ENCODE measurements around the gene CACNA1B. TPM values are rescaled to one million over a fixed set of nuclear protein-coding genes. Genes with fewer than 3 reads are reported as not detected.

CACNA1B gene
- total and polyA plus RNA-seq, 11 donors = 0.03 to 0.25 (median 0.13) TPM

- intact Hi-C loops (cut with DNase I) = no loop called here
- Histone ChIP-seq H3K9me3 (peaks cover 0 to 4% (median 0%) of the 10 kb centered on the region in 12 donors), H3K4me1 (no peaks in the 10 kb centered on the region), H3K27me3 (peaks cover 0 to 8% (median 0%) of the 10 kb centered on the region in 9 donors), H3K27ac (no peak overlapping the region), H3K36me3 (no peaks in the 10 kb centered on the region), H3K4me3 (no peak overlapping the region)
- TF ChIP-seq CTCF (IDR thresholded peaks at IDR 0.05) (no peak), POLR2A (IDR thresholded peaks at IDR 0.05) (no peak)
- 77 to 94% (median 84%) methylated on average over 10 to 12 of the region's 12 CpGs for WGBS, 4 donors
- ATAC-seq (peak in 3 of 4 donors; percentile 20 to 56 (median 43)), DNase-seq (peak in 1 of 5 donors; percentile 24)
Observed at GRCh38 chr9:137951597-137952490, 74.3 kb downstream of the CACNA1B start.

DNA sequence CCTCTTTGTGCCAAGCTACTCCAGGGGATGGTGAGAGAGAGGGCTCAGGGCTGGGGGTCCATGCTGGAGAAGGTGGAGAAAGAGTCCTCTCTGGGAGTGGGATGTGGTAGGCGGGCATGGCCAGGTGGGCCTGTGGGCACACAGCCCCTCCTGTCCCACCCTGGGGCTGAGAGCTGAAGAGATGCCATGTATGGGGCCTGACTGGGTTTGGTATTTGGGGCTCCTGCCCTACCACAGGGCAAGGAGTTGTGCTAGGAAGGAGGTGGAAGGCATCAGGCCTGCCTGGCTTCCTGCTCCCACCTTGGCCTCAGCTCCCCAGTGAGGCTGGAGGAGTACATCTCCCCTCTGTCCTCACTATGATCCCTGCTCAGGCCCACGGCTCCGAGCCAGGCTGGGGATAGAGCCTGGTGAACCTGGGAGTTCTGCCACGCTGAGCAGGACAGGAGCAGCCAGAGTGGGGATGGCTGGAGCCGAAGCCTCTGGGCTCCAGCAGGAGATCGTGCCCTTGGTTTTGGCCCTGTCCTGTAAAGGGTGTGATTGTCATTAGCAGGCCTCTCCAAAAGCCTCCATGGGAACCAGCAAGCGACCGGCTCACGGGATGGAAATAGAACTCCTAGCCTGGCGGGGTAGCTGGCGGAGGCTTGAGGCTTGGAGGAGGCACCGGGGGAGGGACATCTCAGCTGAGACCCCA lies 75.5 kb downstream of the CACNA1B start:
- 62 to 84% (median 75%) methylated on average over 12 of the region's 12 CpGs for WGBS, 4 donors
- peak in 3 of 4 donors; percentile 11 to 63 (median 19) for ATAC-seq

DNA sequence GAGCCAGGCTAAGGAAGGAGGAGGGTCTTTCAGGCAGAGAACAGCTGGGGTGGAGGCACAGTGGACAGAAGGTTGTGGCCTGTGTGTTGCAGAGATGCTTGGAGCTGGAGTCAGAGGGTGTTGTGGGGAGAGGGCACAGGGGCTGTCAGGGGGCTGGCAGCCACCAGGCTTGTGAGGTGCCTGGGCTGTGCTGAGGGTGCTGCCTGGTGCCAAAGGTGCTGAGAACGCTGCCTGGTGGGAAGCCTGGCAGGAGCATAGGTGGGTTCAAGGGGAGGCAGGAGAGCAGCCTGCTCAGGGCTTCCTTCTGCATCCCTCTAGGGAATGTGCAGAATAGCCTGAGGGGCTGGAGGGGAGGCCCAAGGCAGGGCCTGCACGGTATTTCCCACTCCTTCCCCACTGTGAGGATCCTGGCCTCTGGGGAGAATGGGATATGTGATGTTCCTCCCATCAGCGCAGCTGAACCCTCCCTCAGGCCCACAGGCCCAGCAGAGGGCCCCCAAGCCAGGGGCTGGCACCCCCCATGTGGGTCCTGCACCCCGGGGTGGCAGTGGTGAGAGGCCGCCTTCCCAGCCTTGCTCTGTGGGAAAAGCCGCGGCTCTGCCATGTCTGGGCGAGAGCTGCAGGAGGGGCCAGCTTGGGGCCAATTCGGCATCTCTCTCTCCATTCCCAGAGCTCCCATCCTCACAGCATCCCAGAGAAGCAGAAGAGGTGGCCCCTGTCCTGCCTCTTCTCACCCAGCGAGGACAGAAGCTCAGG lies 76.3 kb downstream of the CACNA1B start:
- WGBS, 4 donors = 71 to 87% (median 77%) methylated on average over 6 to 10 of the region's 10 CpGs
- Histone ChIP-seq H3K4me1 (no peaks in the 10 kb centered on the region), H3K9me3 (no peaks in the 10 kb centered on the region), H3K27ac (no peak overlapping the region), H3K36me3 (no peaks in the 10 kb centered on the region), H3K27me3 (peaks cover 0 to 8% (median 0%) of the 10 kb centered on the region in 9 donors), H3K4me3 (no peak overlapping the region)
- peak in 1 of 5 donors; percentile 13 for DNase-seq
- TF ChIP-seq CTCF (IDR thresholded peaks at IDR 0.05) = no peak
- TF ChIP-seq POLR2A (IDR thresholded peaks at IDR 0.05) = no peak
- intact Hi-C loops (cut with DNase I) = no loop called here
- no peak for ATAC-seq

More for the DNA sequence above, 75.5 kb downstream of the CACNA1B start:
- Histone ChIP-seq H3K4me3 (no peak overlapping the region), H3K27ac (no peak overlapping the region), H3K9me3 (no peaks in the 10 kb centered on the region), H3K27me3 (peaks cover 0 to 8% (median 0%) of the 10 kb centered on the region in 9 donors), H3K4me1 (no peaks in the 10 kb centered on the region), H3K36me3 (no peaks in the 10 kb centered on the region)
- peak in 1 of 5 donors; percentile 33 for DNase-seq
- TF ChIP-seq POLR2A (IDR thresholded peaks at IDR 0.05) = no peak
- intact Hi-C loops (cut with DNase I) = no loop called here

GRCh38 chr9:137955224-137955570 lies 77.6 kb downstream of the CACNA1B start:
- Histone ChIP-seq H3K36me3 (no peaks in the 10 kb centered on the region), H3K27me3 (peaks cover 0 to 8% (median 0%) of the 10 kb centered on the region in 9 donors), H3K4me1 (no peaks in the 10 kb centered on the region), H3K9me3 (no peaks in the 10 kb centered on the region), H3K27ac (no peak overlapping the region), H3K4me3 (no peak overlapping the region)
- WGBS, 4 donors = 56 to 70% (median 60%) methylated on average over 3 to 5 of the region's 5 CpGs
- DNase-seq (no peak), ATAC-seq (no peak)
- TF ChIP-seq POLR2A (IDR thresholded peaks at IDR 0.05) (no peak), CTCF (IDR thresholded peaks at IDR 0.05) (no peak)
- intact Hi-C loops (cut with DNase I) = no loop called here
